ENCODE results near the gene LSAMP.
"Not testable (repeated sequence)": the region's sequence is repeated elsewhere in the genome, so short reads cannot be mapped to it uniquely, and the experiment has no call there.

The LSAMP gene

GRCh38 chr3:115823083-115823482 lies 622.2 kb downstream of the LSAMP start:
- DNase-seq: no peak

- no peak for DNase-seq
Measured at GRCh38 chr3:115822579-115822978, 622.7 kb downstream of the LSAMP start.

GRCh38 chr3:115819785-115820384 lies 625.4 kb downstream of the LSAMP start:
- peak; percentile 76 for DNase-seq

GRCh38 chr3:115814778-115815380 lies 630.4 kb downstream of the LSAMP start:
- DNase-seq: peak; percentile 67

GRCh38 chr3:115814006-115814405 lies 631.3 kb downstream of the LSAMP start:
- no peak for DNase-seq

GRCh38 chr3:115808816-115809215 lies 636.5 kb downstream of the LSAMP start:
- DNase-seq: no peak

GRCh38 chr3:115808244-115808643 lies 637.0 kb downstream of the LSAMP start:
- no peak for DNase-seq

- no peak for DNase-seq
Measured at GRCh38 chr3:115806501-115806900, 638.8 kb downstream of the LSAMP start.

GRCh38 chr3:115805520-115805919 lies 639.8 kb downstream of the LSAMP start:
- DNase-seq: no peak

- no peak for DNase-seq
Measured at GRCh38 chr3:115804713-115805119, 640.6 kb downstream of the LSAMP start.

GRCh38 chr3:115804200-115804599 lies 641.1 kb downstream of the LSAMP start:
- DNase-seq: no peak

GRCh38 chr3:115803661-115804060 lies 641.6 kb downstream of the LSAMP start:
- DNase-seq: no peak

- DNase-seq: no peak
Measured at GRCh38 chr3:115800489-115801075, 644.7 kb downstream of the LSAMP start.

- not testable (repeated sequence) for DNase-seq
Measured at GRCh38 chr3:115800065-115800464, 645.2 kb downstream of the LSAMP start.

- DNase-seq: peak; percentile 30
Measured at GRCh38 chr3:115792206-115792955, 652.9 kb downstream of the LSAMP start.

- not testable (repeated sequence) for DNase-seq
Measured at GRCh38 chr3:115791271-115792153, 653.8 kb downstream of the LSAMP start.

- DNase-seq: no peak
Measured at GRCh38 chr3:115790759-115791158, 654.5 kb downstream of the LSAMP start.

GRCh38 chr3:115789481-115789880 lies 655.8 kb downstream of the LSAMP start:
- no peak for DNase-seq

GRCh38 chr3:115788921-115789470 lies 656.3 kb downstream of the LSAMP start:
- no peak for DNase-seq

- DNase-seq: no peak
Measured at GRCh38 chr3:115787818-115788217, 657.5 kb downstream of the LSAMP start.

- no peak for DNase-seq
Measured at GRCh38 chr3:115785782-115786181, 659.5 kb downstream of the LSAMP start.

Measured in CD4-positive, alpha-beta T cell treated with Interleukin-10 for 1 hour (primary cell).